HuH-7.5 (cell line): ENCODE measurements around the gene PRPF19.
A peak's percentile ranks its signal among the peaks of the same experiment; 100 is the strongest.

Experiments
- DNase-seq: peaks from one replicate; pipeline ENCODE4 v3.0.0; 2011; ENCODE audit warnings: low spot score

The PRPF19 gene

GRCh38 chr11:60905047-60905446 is 1.3 kb downstream of the PRPF19 start:
- DNase-seq: no peak

GRCh38 chr11:60902625-60903024 is 3.8 kb downstream of the PRPF19 start:
- DNase-seq: no peak

DNA sequence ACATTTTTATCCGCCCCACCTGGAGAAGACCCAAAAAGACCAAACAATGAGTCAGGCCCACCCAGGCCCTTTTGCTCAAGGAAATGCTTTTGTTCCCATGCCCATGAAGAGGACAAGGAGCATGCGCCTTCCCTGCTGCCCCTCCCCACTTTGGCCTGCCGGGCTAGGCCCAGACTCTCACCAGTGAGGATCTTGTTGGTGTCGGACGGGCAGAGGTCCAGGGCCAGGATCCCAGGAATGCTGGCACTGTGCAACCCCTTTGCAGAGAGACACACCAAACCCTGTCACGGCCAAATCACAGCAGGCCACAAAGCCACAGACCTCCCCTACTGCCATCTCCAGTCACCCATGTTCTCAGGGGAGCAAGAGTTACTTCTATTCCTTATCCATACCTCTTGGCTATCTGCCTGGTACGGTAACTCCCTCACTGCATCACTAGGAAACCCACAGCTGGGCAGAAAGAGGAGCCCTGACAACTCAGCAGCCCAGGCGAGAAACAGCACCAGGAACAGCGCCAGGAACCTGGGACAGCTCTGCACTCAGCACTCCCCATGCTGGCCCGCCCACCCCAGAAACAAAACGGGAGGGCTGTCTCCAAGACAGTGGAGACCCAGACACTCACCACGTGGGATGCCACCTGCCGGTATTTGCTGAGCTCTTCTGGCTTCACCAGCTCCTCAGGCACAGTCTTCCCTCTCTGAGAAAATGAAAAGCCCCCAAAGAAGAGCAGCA is 5.5 kb downstream of the PRPF19 start:
- no peak for DNase-seq

- DNase-seq: no peak
These were observed 6.4 kb downstream of the PRPF19 start for GRCh38 chr11:60899977-60900376.

DNA sequence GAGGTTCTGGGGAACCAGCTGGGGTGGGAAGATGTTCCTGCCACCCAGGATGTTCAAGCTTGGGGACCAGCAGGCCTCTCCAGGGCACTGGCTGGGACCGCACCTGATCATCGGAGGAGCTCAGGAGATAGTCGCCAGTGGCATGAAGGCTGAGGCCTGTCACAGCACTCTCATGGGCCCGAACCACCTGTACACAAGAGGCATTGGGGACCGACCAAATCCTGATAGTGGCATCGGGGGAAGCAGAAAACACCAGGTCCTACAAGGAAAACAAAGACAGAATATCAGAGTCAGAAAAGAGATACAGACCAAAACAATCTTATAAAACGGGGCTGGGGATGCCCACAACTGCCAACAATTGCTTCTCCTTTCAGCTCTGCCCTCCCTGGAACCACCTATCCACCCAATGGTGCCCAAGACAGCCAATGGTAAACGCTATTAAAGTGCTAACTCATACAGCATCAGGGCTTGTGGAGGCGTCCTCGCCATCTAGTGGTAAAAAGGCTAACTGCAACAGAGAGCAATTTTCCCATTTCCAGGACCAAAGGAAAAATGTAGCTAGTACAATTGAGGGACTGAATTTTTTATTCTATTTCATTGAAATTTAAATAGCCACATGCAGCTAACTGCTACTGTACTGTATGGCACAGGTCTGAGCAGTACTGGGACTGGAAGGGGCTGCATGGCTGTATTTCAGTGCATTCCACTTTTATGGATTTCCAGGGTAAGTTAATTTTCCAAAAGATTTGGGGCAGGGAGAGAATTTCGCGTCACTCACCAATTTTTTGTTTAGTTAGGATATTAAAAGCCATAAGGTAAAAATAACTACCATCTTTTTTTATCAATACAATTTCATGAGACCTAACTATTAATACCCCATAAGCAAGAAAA is 7.1 kb downstream of the PRPF19 start:
- peak; percentile 71 for DNase-seq

DNA sequence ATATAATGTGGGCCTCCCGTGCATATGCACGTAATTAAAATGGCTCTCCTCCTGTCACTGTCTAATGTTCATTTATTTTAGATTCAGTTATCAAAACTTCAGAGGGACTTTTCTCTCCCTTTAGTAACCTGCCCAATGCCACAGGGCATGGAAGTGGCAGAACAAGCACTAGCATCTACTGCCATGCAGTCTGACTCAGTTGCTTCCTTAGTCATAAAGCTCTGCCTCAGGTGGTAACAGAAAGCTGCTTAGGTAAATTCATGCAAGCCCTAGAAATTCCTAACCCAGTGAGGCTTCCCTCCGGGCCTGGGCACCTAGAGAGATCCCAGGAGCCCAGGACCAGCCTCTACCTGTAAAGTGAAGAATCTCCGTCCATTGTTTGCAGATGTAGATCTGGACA is 8.9 kb downstream of the PRPF19 start:
- no peak for DNase-seq

- DNase-seq: no peak
These were observed 10.7 kb downstream of the PRPF19 start for GRCh38 chr11:60895687-60896086.

GRCh38 chr11:60891103-60891741 is 15.2 kb downstream of the PRPF19 start:
- no peak for DNase-seq

GRCh38 chr11:60890696-60891095 is 15.7 kb downstream of the PRPF19 start:
- no peak for DNase-seq

DNA sequence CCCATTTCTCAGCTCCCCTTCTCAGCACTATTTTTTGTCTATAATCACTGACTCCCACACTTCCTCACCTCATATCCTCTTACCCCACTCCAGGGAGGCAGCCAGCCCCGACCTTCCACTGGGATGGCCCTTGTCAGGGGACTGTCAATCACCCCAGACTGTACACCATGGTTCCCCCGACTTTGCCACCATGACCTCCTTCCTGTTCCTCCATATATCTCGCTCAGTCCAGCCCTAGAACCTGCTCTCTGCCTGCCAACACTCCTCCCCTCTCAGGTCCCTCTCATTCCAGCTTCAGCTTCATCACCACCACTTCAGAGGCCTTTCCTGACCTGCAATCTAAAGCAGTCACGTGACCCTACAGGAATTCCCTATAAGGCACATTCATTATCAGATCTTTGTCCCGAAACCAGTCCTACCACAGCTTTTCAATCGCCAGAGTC is 16.5 kb downstream of the PRPF19 start:
- DNase-seq: no peak

DNA sequence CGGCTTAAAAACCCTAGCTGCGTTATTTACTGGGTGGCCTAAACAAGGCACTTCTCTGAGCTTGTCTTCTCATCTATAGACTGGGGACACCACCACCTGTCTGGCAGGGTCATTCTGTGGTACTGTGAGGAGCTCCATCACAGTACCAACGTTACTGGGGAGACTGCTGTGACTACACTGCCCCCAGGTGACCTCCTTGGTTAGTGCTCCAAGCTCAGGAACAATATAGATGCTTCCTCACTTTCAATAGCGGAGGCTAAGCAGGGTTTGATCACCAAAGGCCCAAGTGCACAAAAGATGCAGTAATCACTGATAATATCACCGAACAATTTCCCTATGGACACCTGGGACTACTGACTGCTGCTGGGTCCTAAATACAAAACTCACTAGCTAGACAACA is 18.8 kb downstream of the PRPF19 start:
- peak; percentile 81 for DNase-seq

DNA sequence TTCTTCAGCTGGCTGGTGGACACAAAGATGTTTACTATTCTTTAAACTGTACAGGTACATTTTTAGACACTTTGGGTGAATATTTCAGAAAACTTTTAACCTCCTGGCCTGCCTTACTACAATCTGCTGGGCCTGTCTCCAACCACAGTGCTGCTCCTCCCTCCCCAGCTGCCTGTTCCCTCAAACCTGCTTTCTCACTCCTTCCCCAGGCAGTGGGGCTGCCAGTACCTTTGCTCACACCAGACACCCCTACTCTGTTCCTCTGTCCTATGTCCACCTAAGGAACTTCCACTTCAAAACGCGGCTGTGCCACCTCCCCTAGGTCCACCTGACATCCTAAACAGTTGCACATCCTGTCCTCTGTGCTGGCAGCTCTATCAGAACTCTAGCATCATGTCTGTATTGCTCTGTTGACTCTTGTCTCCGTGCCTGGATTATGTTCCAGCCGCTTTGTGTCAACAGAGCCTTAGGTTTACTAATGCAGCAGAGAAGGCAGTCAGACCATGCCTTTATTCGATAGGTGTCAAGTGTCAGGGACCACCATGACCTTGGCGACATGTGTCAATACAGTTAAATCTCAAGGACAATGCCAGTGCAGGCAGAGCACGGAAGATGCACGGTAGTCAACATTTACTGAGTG is 25.6 kb downstream of the PRPF19 start:
- peak; percentile 60 for DNase-seq

- no peak for DNase-seq
These were observed 26.3 kb downstream of the PRPF19 start for GRCh38 chr11:60879971-60880588.

GRCh38 chr11:60879104-60879503 is 27.3 kb downstream of the PRPF19 start:
- DNase-seq: no peak

DNA sequence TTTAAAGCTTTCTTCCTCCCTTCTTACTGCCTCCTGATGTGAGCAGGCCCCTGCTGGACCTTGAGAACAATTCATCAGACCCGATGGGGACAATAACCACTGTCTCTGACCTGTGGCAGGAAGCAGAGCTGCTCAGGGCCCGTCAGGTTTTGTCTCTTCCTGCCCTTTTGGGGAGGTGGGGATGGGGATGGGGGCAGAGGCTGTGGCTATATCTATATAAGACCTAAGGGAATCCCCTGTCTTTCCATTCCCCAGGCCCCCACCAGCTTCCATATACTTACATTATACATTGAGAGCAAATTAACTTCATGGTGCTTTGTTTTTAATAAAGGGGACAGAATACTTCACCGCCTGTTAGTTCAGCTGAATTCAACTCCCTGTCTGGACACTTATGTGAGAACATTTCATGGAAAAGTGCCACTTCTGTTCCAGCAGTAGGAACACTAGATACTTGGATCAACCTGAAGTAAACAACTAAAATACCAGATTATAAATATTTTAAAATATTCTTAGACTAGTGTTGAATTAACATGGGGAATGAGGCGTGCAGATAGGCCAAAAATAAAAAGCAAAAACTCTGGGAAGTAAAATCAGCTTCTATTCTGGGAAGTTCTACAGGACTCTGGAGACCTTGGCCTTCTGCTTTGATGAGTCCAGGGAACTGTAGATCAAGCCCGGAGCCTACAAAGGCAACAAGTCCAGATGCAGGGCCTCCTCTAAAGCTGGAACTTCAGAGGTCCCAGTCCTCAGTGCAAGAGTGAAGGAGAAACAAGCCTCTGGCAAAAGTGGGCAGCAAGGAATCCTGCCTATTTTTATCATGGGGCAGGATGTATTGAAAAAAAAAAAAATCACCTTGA is 27.9 kb downstream of the PRPF19 start:
- DNase-seq: no peak

DNA sequence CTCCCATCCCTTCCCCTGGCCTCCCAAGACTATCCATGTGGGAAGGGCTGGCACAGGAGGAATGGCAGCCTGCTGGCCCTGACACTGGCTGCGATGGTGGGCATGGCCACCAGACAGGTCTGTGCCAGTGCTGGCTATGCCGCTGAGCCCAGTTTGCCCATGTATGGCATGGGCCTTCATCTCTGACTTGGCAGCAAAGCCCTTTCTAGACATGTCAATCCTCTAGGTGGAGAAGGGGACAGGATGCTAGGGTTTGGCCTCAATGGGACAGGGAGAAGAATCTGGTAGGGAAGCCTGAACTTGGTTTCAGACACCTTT is 30.3 kb downstream of the PRPF19 start:
- DNase-seq: no peak

GRCh38 chr11:60875366-60876167 is 30.8 kb downstream of the PRPF19 start:
- no peak for DNase-seq

DNA sequence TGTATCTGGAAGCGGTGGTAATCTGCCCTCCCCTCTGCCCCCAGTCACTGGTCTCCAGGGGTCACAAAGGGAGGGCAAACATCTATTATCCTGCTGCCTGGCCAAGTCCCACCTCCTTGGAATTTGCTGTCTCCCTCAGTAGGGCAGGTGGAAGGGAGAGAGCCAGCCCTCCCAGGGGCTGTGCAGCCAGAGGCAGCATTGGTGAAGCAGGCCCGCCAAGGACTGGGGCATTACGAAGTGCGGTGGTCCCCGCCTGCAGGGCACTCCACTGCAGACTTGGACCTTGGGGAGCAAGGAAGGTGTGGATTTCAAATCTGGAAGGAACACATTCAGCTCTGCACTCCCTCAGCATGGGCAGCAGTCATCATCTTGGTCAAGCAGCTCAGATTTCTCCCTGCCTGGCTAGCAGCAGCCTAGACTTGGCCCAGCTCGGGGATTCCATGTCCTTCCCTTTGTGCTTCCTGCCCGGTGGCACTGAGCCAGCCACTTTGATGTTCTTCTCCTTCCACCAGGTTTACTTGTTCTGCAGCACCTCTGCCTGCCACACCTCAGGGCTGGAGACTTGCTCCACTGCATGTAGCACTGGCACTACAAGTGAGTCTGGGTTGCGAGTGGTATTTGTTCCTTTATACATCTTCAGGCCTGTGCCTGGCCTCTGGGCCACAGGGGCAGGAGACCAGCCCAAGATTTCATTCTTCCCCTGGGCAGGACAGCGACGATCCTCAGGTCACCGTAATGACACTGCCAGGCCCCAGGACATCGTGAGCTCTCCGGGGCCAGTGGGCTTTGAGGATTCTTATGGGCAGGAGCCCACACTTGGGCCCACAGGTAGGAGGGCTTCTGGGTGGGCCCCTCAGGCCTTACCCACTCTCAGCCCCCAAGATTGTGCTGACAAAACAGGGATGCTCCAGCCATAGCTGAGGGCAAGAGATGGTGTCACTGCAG is 31.7 kb downstream of the PRPF19 start:
- DNase-seq: no peak

- no peak for DNase-seq
These were observed 32.9 kb downstream of the PRPF19 start for GRCh38 chr11:60873533-60873932.
